ENCODE measurements around the gene CCDC14. TPM values are rescaled to one million over a fixed set of nuclear protein-coding genes. Genes with fewer than 3 reads are reported as not detected.
"Not testable (repeated sequence)": the region's sequence is repeated elsewhere in the genome, so short reads cannot be mapped to it uniquely, and the experiment has no call there.

CCDC14 gene
- total RNA-seq, 1 donor, result 51.4 TPM

GRCh38 chr3:123964793-123965192 lies 3.8 kb upstream of the CCDC14 start:
- H3K27ac ChIP-seq (ENCODE audit: low read depth, low read length); H2AFZ ChIP-seq (ENCODE audit: low read length); H4K20me1 ChIP-seq (ENCODE audit: insufficient read depth, low read length); H3K36me3 ChIP-seq (ENCODE audit: insufficient read depth, low read length); H3K4me2 ChIP-seq (ENCODE audit: insufficient read depth, low read length); H3K9me3 ChIP-seq (ENCODE audit: low read depth, low read length); DNase-seq (ENCODE audit: insufficient read length, low spot score, missing footprints); H3K4me1 ChIP-seq (ENCODE audit: insufficient read depth, low read length); H3K4me3 ChIP-seq (ENCODE audit: insufficient read depth, low read length): not testable (repeated sequence)
- Histone ChIP-seq H3K27me3 (ENCODE audit: insufficient read depth, low read length) (peaks cover 13% of the 10 kb centered on the region), H3K79me2 (ENCODE audit: insufficient read depth, low read length) (peaks cover 11% of the 10 kb centered on the region)

- H3K9me3 ChIP-seq (ENCODE audit: low read depth, low read length), result no peaks in the 10 kb centered on the region
- peaks cover 6% of the 10 kb centered on the region for H3K27me3 ChIP-seq (ENCODE audit: insufficient read depth, low read length)
- peaks cover 35% of the 10 kb centered on the region for H3K79me2 ChIP-seq (ENCODE audit: insufficient read depth, low read length)
- DNase-seq (ENCODE audit: insufficient read length, low spot score, missing footprints), result no peak
- H2AFZ ChIP-seq (ENCODE audit: low read length), result peak overlapping the region; percentile 85
- H4K20me1 ChIP-seq (ENCODE audit: insufficient read depth, low read length), result no peaks in the 10 kb centered on the region
- H3K36me3 ChIP-seq (ENCODE audit: insufficient read depth, low read length), result peaks cover under 1% of the 10 kb centered on the region
- H3K4me2 ChIP-seq (ENCODE audit: insufficient read depth, low read length), result peak overlapping the region; percentile 79
- peaks cover 24% of the 10 kb centered on the region for H3K4me1 ChIP-seq (ENCODE audit: insufficient read depth, low read length)
- H3K4me3 ChIP-seq (ENCODE audit: insufficient read depth, low read length), result peak overlapping the region; percentile 91
- H3K27ac ChIP-seq (ENCODE audit: low read depth, low read length), result no peak overlapping the region
- TF ChIP-seq CTCF (IDR thresholded peaks at IDR 0.05; ENCODE audit: extremely low read depth, low read depth, low read length), result no peak
These were observed 453 bp upstream of the CCDC14 start for GRCh38 chr3:123961508-123961856.

- Histone ChIP-seq H3K27ac (ENCODE audit: low read depth, low read length) (no peak overlapping the region), H3K4me2 (ENCODE audit: insufficient read depth, low read length) (no peak overlapping the region), H3K4me3 (ENCODE audit: insufficient read depth, low read length) (no peak overlapping the region), H3K36me3 (ENCODE audit: insufficient read depth, low read length) (peaks cover 30% of the 10 kb centered on the region), H4K20me1 (ENCODE audit: insufficient read depth, low read length) (no peaks in the 10 kb centered on the region), H3K27me3 (ENCODE audit: insufficient read depth, low read length) (no peaks in the 10 kb centered on the region), H3K79me2 (ENCODE audit: insufficient read depth, low read length) (peaks cover 21% of the 10 kb centered on the region), H3K9me3 (ENCODE audit: low read depth, low read length) (no peaks in the 10 kb centered on the region), H3K4me1 (ENCODE audit: insufficient read depth, low read length) (peaks cover 28% of the 10 kb centered on the region), H2AFZ (ENCODE audit: low read length) (no peak overlapping the region)
- no peak for TF ChIP-seq CTCF (IDR thresholded peaks at IDR 0.05; ENCODE audit: extremely low read depth, low read depth, low read length)
- DNase-seq (ENCODE audit: insufficient read length, low spot score, missing footprints), result no peak
These were observed 7.3 kb downstream of the CCDC14 start for GRCh38 chr3:123953735-123954134.

GRCh38 chr3:123952844-123953520 lies 8.0 kb downstream of the CCDC14 start:
- Histone ChIP-seq H4K20me1 (ENCODE audit: insufficient read depth, low read length) (no peaks in the 10 kb centered on the region), H3K4me3 (ENCODE audit: insufficient read depth, low read length) (no peak overlapping the region), H3K4me1 (ENCODE audit: insufficient read depth, low read length) (peaks cover 23% of the 10 kb centered on the region), H3K9me3 (ENCODE audit: low read depth, low read length) (no peaks in the 10 kb centered on the region), H2AFZ (ENCODE audit: low read length) (no peak overlapping the region), H3K79me2 (ENCODE audit: insufficient read depth, low read length) (peaks cover 16% of the 10 kb centered on the region), H3K4me2 (ENCODE audit: insufficient read depth, low read length) (no peak overlapping the region), H3K36me3 (ENCODE audit: insufficient read depth, low read length) (peaks cover 36% of the 10 kb centered on the region), H3K27ac (ENCODE audit: low read depth, low read length) (no peak overlapping the region), H3K27me3 (ENCODE audit: insufficient read depth, low read length) (no peaks in the 10 kb centered on the region)
- no peak for TF ChIP-seq CTCF (IDR thresholded peaks at IDR 0.05; ENCODE audit: extremely low read depth, low read depth, low read length)
- no peak for DNase-seq (ENCODE audit: insufficient read length, low spot score, missing footprints)

Measured in osteoblast (primary cell).